Endometrial microvascular endothelial cells (primary cell): Measurements from ENCODE around the gene HLA-DRB1. TPM values are rescaled to one million over a fixed set of nuclear protein-coding genes. Genes with fewer than 3 reads are reported as not detected.
"Not testable (repeated sequence)": the region's sequence is repeated elsewhere in the genome, so short reads cannot be mapped to it uniquely, and the experiment has no call there.

Experiments used
- in situ Hi-C: cut with HindIII; loops from 2 replicates; pipeline ENCODE4 v1.10.0; 2017; ENCODE audit warnings: low sequenced_read_pairs, low pct_unique_long_range_greater_than_20kb; ENCODE audit errors: inconsistent ontology term
- total RNA-seq: library from RNA; depleted of rRNA; stranded (reverse); fragments of >200 nt; gene quantifications from one replicate; pipeline ENCODE4 v1.2.3, GENCODE V29; 2015; ENCODE audit errors: inconsistent ontology term

Gene HLA-DRB1
- total RNA-seq, 1 donor from 2014 or later, result 28.9 TPM

DNA sequence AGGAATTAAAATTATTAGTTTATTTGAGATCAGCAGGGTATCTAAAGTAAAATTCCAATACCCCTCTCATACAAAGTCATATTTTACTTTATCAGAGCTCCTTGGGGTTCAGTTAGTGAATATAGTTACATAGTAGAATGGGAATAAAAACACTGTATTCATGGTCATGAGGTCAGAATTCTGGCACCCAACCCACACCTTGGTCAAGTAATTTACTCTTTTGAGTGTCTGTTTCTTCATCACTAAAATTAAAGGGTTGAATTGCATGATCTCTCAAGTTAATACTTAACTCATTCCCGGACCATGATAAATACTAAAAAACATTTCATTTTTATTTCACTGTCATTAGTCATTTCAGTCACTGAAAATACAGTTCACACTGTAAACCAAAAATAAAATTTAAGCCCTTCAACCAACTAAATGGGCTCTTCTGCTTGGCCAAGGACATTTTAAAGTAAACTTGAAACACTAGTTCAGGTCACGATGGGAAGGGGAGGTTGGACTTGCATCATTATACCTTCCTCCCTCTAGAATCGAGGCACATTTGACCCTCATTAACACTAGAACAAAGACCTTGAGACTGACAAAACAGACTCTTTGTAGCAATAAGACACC is 21.1 kb upstream of the HLA-DRB1 start:
- in situ Hi-C loops, result no loop called here

DNA sequence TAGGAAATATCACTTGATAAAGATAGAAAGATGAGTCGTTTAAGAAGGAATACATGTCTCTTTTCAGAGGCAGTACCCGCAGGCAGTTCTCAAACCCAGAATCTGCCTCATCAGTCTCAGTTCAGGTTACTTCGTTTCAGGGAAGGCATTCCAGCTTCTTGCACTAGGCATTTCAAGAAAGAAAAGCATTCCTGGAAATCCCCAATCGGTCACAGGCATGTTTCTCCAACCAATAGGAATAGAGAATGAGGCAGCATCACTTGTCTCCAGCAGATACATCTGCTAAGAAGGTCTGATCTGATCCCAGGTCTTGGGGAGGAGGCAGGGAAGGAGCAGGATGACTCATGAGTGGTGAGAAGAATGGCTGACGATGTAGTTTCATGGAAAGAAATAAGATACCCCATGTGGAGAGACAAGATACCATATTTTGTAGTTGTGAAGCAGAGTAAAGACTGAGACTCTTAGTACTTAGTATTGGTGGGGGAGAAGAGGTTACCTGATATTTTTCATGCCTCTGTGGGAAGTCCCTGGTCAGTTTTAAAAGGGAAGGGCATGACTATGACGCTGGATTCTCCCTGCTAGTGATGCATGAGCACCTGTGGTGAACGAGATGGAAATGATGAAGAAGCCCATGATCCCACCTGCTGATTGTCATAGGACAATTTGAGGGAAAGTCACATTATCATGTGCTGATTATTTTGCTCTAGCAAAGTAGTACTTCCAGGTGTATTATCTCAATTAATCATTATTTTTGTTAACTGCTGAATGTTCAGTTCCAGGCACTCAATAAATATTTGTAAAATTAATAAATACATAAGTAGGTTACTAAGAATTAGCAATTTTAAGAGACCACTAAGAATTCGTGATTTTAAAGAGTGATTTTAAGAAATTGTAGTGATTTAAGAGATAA is 20.3 kb upstream of the HLA-DRB1 start:
- in situ Hi-C loops, result no loop called here

DNA sequence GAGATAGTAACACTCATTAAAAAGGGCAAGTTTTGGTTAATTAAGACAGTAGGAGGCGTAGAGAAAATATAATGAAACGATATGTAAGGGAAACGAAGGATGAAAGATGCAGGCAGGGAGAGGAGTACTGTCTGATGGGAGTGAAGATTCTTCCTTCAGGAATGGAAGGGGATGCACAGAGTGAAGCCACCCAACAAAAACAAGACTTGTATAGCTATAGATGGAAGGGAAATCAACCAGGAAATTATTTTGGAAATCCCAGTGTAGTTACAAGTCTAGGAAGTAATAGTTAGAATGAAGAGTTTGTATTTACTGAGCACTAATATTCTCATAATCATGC is 19.7 kb upstream of the HLA-DRB1 start:
- in situ Hi-C loops, result no loop called here

DNA sequence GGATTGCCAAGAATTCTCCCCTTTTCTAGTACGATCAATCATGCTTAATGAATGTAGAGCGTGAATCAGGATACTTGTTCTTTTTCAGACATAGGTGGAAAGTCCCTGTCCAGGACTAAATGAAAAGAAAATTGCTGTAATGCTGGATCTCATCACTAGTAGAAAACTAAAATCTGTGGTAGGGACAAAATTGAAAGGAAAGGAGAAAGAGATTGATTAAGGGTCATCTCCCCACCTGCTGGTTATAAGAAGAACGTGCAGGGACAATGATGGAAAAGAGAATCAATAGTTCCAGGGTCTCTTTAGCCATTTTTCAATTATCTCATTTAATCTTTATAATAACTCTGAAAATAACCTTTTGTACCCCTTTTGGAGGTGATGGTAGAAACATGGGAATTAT is 18.7 kb upstream of the HLA-DRB1 start:
- in situ Hi-C loops, result no loop called here

DNA sequence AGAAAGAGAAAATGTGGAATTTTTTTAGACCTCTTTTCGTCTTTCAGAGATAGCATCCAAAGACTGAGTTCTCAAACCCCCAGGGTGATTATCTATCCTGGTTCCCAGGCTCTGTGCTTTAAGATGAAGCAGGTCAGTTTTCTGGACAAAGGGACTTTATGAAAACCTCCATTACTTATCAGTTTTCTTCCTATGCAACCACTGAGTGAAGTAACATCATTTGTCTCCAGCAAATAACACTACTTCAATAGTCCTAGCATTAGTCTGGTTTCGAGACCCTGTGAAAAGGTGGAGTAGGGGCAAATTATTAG is 18.3 kb upstream of the HLA-DRB1 start:
- in situ Hi-C loops, result no loop called here

DNA sequence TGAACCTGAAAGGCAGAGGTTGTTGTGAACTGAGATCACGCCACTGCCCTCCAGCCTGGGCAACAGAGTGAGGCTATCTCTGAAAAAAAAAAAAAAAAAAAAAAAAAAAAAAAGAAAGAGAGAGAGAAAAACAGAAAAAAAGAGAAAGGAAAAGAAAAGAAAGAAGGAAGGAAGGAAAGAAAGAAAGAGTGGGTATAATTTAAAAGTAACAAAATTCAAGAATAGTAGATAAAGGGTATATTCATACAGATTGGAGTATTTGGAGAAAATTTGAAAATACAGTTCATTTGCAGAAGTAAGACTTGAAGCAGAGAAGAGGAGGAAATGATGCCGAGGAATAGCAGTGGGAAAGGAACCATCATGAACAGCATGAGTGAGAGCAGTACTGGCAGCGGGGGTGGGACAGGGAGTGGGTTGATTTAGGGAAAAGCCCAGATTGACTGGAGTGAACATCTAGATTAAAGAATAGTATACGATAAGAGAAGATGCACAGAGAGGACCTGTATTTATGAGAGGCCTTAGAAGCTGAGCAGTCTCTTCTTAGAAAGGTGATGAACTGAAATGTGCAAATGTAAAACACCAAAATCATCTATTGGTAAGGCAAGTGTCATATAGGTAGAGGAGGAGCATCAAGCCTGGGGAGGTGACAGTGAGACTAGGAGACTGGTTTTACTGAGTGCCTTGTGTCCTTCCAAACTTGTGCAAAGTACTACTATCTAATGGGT is 17.8 kb upstream of the HLA-DRB1 start:
- in situ Hi-C loops, result no loop called here

DNA sequence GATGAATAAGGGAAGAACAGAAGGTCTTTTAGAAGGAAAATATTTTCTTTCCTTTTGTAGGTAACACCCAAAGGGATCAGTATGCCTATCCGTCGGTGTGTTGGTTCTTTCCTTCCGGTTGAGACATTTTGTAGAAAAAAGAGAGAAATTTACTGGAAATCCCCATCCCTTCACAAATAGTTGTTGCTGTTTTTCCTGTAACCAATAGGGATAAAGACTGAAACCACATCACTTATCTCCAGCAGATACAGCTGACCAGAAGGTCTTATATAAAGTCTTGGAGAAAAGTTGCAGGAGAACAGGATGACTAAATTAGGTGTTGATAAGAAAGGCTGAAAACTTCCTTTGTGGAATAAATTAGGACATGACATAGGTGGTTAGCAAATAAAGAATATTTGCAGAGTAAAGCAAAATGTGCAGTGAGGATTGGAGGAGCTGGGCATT is 14.8 kb upstream of the HLA-DRB1 start:
- in situ Hi-C loops, result no loop called here

DNA sequence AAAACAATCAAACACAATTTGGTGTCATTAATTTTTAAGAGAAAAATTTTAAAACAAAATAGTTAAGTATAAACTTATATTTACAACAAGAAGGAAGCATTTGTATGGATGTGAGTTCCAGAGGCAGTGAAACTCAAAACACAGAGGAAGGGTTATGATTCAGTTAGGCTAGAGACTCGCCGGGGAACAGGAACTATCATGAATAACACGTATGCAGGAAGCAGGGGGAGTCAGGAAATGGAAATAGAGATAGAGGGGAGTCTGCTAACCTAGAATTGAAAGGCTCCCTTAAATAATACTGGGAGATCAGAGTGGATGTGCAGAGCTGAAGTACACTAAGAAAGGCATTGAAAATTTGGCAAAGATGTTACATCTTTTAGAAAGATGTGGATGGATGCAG is 14.2 kb upstream of the HLA-DRB1 start:
- in situ Hi-C loops, result no loop called here

- in situ Hi-C loops, result no loop called here
Observed at GRCh38 chr6:32603222-32603621, 13.6 kb upstream of the HLA-DRB1 start.

GRCh38 chr6:32602383-32602782 is 12.7 kb upstream of the HLA-DRB1 start:
- in situ Hi-C loops, result no loop called here

DNA sequence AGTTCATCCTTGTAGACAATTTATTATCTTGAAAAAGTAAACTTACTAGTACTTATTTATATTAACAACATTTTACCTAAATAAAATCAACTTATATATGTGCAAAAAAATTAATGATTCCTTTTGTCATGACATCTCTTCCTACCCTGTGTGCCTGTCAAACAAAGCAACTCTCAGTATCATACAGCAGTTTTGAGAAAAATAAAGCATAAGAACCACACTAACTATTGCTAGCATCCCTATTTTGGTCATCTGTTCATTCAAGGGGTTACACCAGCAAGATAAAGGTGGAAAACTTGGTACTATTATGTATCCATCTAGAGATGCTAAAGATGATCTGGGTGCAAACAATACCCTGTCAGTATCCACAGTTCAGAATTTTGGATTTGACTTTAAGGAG is 7.4 kb upstream of the HLA-DRB1 start:
- in situ Hi-C loops, result no loop called here

- in situ Hi-C loops, result not testable (repeated sequence)
Observed at GRCh38 chr6:32590713-32591112, 1.1 kb upstream of the HLA-DRB1 start.

DNA sequence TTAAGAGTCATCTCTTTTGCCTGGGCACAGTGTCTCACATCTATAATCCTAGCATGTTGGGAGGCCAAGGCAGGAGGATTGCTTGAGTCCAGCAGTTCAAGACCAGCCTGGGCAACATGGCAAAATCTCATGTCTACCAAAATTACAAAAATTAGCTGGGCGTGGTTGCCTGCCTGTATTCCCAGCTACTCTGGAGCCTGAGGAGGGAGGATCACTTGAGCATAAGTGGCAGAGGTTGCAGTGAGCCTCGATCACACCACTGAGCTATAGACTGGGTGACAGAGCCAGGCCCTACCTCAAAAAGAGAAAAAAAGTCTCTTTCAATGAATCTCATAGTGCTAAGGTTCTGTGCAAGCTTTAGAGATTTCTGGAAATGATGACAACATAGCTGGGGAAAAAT is 1.5 kb downstream of the HLA-DRB1 start:
- in situ Hi-C loops, result no loop called here

- in situ Hi-C loops, result no loop called here
Observed at GRCh38 chr6:32583527-32583898, 6.1 kb downstream of the HLA-DRB1 start.

DNA sequence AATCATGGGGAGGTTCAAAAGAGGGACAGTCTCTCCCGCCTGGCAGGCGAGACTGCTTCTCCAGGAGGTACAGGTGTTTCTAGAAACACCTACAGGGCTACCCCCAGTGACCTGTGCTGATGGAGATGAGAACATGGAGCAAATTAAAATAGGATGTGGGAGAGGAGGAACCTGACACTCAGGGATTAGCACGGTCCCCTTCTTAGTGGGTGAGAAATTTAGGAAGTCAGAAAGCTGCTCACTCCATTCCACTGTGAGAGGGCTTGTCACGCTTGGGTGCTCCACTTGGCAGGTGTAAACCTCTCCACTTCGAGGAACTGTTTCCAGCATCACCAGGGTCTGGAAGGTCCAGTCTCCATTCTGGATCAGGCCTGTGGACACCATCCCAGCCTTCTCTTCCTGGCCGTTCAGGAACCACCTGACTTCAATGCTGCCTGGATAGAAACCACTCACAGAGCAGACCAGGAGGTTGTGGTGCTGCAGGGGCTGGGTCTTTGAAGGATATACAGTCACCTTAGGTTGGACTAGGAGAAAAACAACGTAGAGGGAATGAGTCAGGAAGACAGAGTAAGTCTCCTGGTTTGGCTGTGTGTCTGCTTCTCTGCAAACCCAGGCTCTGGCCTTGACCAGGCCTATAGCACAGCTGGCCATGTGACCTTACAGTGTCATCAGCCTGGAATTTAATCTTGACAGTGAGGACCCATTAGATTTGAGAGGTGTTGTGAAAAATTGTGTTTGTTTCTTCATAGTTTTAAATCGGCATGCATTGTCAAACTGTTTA is 8.1 kb downstream of the HLA-DRB1 start:
- in situ Hi-C loops, result no loop called here

- in situ Hi-C loops, result no loop called here
Observed at GRCh38 chr6:32580593-32580992, 9.1 kb downstream of the HLA-DRB1 start.

GRCh38 chr6:32578962-32579361 is 10.7 kb downstream of the HLA-DRB1 start:
- in situ Hi-C loops, result no loop called here

- in situ Hi-C loops, result not testable (repeated sequence)
Observed at GRCh38 chr6:32577493-32577892, 12.2 kb downstream of the HLA-DRB1 start.

GRCh38 chr6:32576250-32576649 is 13.4 kb downstream of the HLA-DRB1 start:
- in situ Hi-C loops, result no loop called here
